GM19239 (cell line): ENCODE results near the gene TUG1.
A peak's percentile ranks its signal among the peaks of the same experiment; 100 is the strongest.

Experiments used
- DNase-seq: peaks from one replicate; pipeline ENCODE4 v3.0.0; 2011; ENCODE audit warnings: low spot score; ENCODE audit not compliant: insufficient read length
- FAIRE-seq: peaks from 2 replicates; lab custom pipeline; 2011; peaks lifted over from hg19 to GRCh38; lab: Jason Lieb, UNC

The TUG1 gene

DNA sequence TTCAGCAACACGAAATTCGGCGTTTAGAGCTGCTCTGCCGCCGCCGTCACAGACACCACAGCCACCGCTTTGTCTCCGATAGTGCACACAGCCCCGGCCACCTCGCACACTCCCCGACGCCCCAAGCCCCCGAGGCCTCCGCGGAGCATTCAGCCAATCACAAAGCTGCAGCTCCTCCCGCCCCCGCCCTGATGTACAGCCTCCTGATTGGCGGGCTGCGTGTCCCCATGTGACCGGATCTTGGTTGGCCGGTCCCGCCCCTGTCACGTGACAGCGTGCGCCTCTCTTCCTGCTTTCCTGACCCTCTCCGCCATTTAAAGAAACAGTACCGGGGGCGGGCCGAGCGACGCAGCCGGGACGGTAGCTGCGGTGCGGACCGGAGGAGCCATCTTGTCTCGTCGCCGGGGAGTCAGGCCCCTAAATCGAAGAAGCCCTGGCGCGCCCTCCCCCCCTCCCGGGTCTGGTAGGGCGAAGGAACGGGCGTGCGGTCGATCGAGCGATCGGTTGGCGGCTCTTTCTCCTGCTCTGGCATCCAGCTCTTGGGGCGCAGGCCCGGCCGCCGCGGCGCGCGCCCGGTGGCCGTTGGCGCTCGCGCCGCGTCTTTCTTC is at the start of gene TUG1:
TSS of gene TUG1 (plus strand) at position 342 of the 608 bp plus-strand sequence.
- DNase-seq (peak; percentile 99), FAIRE-seq (peak; percentile 93)

DNA sequence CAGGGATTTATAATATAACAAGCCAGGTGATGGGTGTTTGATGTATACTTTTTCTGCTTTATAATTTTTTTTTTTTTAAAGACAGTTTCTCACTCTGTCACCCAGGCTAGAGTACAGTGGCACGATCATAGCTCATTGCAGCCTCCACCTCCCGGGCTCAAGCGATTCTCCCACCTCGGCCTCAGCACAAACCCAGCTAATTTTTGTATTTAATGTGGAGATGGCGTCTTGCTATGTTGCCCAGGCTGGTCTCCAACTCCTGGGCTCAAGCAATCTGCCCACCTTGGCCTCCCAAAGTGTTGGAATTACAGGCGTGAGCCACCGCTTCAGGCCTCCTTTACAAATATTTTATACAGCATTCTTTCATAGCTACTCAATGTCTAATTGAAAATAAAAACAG is 49.1 kb upstream of the TUG1 start:
- no peak for FAIRE-seq

GRCh38 chr22:30920407-30920806 is 48.7 kb upstream of the TUG1 start:
- DNase-seq (peak; percentile 83), FAIRE-seq (peak; percentile 66)

More for the DNA sequence above, 49.1 kb upstream of the TUG1 start:
- no peak for DNase-seq

- no peak for FAIRE-seq
- no peak for DNase-seq
Measured at GRCh38 chr22:30921108-30921507, 48.0 kb upstream of the TUG1 start.

DNA sequence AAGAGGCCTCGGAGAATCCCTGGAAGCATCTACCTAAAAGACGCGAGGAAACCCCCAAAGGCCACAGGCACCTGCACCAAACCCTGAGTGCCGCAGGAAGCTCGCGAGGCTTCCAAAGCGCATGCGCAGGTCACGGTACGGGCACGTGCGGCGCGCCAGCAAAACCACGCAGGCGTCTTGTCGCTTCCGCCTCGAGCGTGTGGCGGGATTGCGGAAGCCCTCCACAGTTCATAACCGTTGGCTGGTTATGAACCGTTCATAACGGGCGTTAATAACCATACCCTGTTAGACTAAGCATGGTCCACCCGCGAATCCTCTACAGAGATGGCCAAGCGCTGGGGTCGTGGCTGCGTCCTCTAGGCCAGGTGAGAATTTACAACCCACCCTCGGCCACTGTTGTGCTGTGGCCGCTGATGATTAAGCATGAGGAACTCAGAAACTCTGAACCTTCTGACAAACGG is 46.9 kb upstream of the TUG1 start:
- FAIRE-seq (no peak), DNase-seq (peak; percentile 30)

GRCh38 chr22:30923168-30923900 is 45.7 kb upstream of the TUG1 start:
- DNase-seq = no peak
- FAIRE-seq = no peak

GRCh38 chr22:30925667-30926066 is 43.4 kb upstream of the TUG1 start:
- DNase-seq = no peak
- no peak for FAIRE-seq

DNA sequence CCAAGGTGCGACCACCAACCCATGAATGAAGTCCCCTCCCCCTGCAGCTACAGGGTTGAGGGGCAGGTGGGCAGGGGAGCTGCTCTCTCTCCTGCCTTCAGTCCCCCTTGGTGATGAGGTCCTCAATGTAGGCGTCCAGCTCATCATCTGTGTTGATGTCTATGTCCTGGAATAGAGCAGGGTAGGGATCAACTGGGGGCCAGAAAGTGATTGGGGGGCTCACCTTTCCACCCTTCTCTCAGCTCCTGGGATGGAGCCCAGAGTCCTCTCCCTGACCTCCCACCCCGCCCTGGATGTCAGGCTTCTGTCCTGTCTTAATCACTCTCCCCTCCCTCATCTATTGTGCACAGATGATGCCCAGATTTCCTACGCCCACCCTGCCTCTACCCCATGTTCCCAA is 42.4 kb upstream of the TUG1 start:
- FAIRE-seq (no peak), DNase-seq (no peak)

DNA sequence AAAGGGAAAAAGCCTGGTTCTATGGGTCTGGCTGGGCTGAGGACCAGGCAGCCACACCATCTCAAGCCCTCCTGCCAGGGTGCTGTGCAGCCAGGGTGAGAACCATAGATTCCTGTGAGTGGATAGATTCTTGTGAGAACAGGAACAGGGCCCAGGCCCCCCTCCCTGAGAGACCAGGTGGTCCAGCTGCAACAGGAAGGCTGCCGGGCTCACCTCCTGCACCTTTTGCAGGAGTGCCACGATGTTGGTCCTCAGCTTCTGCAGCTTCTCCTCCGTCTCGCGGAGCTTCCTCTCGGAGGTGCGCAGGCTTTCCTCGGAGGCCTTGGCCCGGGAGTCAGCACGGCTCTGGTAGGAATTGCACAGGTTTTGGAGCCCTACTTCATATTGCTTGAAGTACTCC is 41.3 kb upstream of the TUG1 start:
- FAIRE-seq = no peak

DNA sequence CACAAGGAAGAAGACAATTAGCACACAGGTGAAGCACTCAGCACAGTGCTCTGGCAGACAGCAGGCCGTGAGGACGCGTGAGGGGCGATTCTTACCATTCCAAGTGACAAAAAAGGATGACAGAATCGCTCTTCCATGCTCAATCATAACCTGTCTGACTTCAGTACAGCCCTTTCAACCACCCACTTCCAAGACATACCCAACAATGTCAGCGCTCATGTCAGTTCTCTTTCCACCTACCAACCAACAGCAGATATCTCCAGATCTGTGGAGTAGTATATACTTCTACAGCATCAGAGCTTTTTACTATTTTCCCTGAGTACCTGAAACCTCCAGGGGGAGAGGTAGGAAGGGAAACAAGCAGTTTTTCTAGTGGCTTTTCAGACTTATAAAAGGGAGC is 40.7 kb upstream of the TUG1 start:
- FAIRE-seq = no peak

More for the DNA sequence above, 41.3 kb upstream of the TUG1 start:
- DNase-seq = no peak

GRCh38 chr22:30930228-30930627 is 38.8 kb upstream of the TUG1 start:
- no peak for DNase-seq
- no peak for FAIRE-seq

More for the DNA sequence above, 40.7 kb upstream of the TUG1 start:
- no peak for DNase-seq

- no peak for FAIRE-seq
- no peak for DNase-seq
Measured at GRCh38 chr22:30931541-30932300, 37.3 kb upstream of the TUG1 start.

- no peak for DNase-seq
- FAIRE-seq = no peak
Measured at GRCh38 chr22:30932661-30933060, 36.4 kb upstream of the TUG1 start.

GRCh38 chr22:30933457-30933856 is 35.6 kb upstream of the TUG1 start:
- FAIRE-seq = no peak
- DNase-seq = no peak

- no peak for DNase-seq
- no peak for FAIRE-seq
Measured at GRCh38 chr22:30934053-30934452, 35.0 kb upstream of the TUG1 start.

- DNase-seq = no peak
- FAIRE-seq = no peak
Measured at GRCh38 chr22:30940685-30941362, 28.2 kb upstream of the TUG1 start.

DNA sequence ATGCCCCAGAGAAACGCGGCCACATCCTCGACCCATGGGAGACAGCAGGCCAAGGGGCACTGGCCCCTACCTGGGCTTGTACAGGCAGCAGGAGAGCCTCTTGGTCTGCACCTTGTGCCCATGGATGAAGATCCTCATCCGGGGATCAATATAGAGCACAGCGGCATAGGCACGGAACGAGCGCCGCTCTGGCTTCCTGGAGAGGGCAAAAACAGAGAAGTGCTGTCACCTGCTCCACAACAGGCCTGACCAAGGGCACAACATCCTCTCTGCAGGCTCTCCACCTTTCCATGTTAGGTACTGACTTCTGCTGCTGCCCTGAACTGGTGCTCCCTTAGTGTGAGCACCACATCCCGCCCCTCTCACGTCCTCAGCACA is 27.7 kb upstream of the TUG1 start:
- DNase-seq (no peak), FAIRE-seq (no peak)

- no peak for FAIRE-seq
- DNase-seq = no peak
Measured at GRCh38 chr22:30943368-30943767, 25.7 kb upstream of the TUG1 start.

DNA sequence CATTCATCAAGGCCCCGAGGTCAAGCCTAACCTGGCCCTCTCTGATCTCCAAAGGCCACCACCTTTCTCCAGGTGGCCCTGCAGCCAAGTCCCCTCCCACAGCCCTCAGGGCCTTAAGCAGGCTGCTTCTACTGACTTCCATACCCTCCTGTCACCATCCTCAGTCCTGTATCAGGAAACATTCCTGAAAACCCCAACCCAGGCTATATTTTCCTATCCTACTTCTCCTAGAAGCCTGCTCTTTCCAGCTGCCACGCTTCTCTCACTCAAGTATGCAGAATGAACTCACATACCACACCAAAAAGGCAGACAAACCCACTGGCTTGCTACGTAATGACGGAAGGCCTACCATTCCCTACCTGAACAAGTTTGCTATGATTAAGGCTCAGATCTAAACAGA is 24.1 kb upstream of the TUG1 start:
- no peak for DNase-seq
- no peak for FAIRE-seq

GRCh38 chr22:30945653-30946052 is 23.4 kb upstream of the TUG1 start:
- no peak for FAIRE-seq
- no peak for DNase-seq

- no peak for DNase-seq
- no peak for FAIRE-seq
Measured at GRCh38 chr22:30946354-30946753, 22.7 kb upstream of the TUG1 start.
